Activated T-cell treated with anti-CD3 and anti-CD28 coated beads, Interleukin-2, amount 50 U/mL, for 72 hours (primary cell): ENCODE results near the gene TDO2. TPM values are rescaled to one million over a fixed set of nuclear protein-coding genes. Genes with fewer than 3 reads are reported as not detected.

Experiments
- ATAC-seq, 2 donors: fragments of 150-1000 bp; cut with Tn5 transposase; replicated peaks in 1 of 2; 2 replicates each; pipeline ENCODE4 v1.10.0; 2021; ENCODE audit warnings: moderate library complexity in 2 of 2, mild to moderate bottlenecking in 1 of 2
- DNase-seq, 2 donors: peaks; one replicate each; pipeline ENCODE4 v3.0.0; 2021 to 2022; ENCODE audit warnings: mixed read lengths in 1 of 2
- H3K27ac Mint-ChIP-seq: one replicate; pipeline ENCODE4 v1.8.0; 2022; ENCODE audit warnings: mild to moderate bottlenecking, moderate library complexity, mixed read lengths
- H3K27me3 Mint-ChIP-seq: one replicate; pipeline ENCODE4 v1.8.0; 2022; ENCODE audit warnings: low read depth, mixed read lengths
- H3K36me3 Mint-ChIP-seq, 2 donors: one replicate each; pipeline ENCODE4 v1.8.0; 2022; ENCODE audit warnings: mixed read lengths in 2 of 2, mild to moderate bottlenecking in 1 of 2; ENCODE audit not compliant: insufficient read depth in 2 of 2
- H3K4me1 Mint-ChIP-seq: one replicate; pipeline ENCODE4 v1.8.0; 2022; ENCODE audit warnings: low read depth, mixed read lengths
- H3K4me3 Mint-ChIP-seq, 2 donors: one replicate each; pipeline ENCODE4 v1.8.0; 2022; ENCODE audit warnings: mild to moderate bottlenecking in 2 of 2, mixed read lengths in 2 of 2, moderate library complexity in 2 of 2
- H3K9me3 Mint-ChIP-seq, 2 donors: one replicate each; pipeline ENCODE4 v1.8.0; 2022; ENCODE audit warnings: mixed read lengths in 2 of 2
- total RNA-seq, 2 donors: library from RNA; stranded (reverse); gene quantifications; one replicate each; pipeline ENCODE4 v1.2.3, GENCODE V29; 2022

TDO2 gene
- total RNA-seq, 2 donors from 2014 or later, result 0.21 TPM; not detected in 1

DNA sequence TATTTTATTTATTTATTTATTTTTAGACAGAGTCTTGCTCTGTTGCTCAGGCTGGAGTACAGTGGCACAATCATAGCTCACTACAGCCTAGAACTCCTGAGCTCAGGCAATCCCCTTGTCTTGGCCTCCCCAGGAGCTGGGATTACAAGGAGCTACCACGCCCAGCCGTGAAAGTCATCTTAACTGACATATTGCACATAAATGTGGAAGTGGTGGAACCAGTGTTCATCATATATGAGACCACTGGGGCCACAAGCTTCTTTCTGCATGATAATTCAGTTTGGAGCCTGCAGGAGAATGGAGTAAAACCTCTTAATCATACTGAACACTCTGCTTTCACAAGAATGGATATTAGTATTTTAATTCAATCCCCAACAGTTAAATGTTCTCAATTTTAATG is 62.7 kb downstream of the TDO2 start:
- no peaks in the 10 kb centered on the region for H3K36me3 Mint-ChIP-seq
- peaks cover 9% of the 10 kb centered on the region for H3K4me1 Mint-ChIP-seq
- no peak overlapping the region for H3K27ac Mint-ChIP-seq
- peaks cover 6% of the 10 kb centered on the region for H3K27me3 Mint-ChIP-seq
- no peak overlapping the region for H3K4me3 Mint-ChIP-seq
- H3K9me3 Mint-ChIP-seq, result peaks cover 0 to 1% of the 10 kb centered on the region in 2 donors
- DNase-seq (no peak), ATAC-seq (no peak)

DNA sequence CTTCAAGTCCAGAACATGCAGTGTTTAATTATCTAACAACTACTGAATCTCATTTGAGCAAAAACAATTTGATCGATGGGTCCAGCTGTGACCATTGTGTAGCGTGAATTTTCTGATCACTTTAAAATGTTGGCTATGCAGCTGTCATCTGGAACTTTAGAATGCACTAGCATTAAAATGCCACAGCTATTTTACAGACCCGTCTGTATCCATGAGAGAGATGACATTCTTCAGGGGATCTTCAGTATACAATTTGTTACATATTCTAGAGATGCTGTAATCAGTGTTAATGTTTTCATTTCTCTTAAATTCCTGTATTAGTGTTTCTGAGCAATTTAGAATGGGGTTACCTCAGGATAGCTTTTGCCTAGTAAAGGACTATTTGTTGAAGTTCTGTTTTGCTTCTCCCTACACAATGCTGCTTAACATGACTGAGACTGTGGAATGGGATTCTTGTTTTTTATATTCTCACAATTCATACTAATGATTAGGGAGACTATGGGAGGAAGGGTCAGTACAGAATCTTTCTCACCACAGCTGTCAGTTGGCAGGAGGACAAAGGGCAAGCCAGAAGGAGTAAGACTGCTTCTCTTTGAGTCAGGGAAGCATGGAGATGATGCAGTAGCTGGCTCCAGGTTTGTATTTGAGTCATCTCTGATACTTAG is 63.4 kb downstream of the TDO2 start:
- Mint-ChIP-seq H3K27me3 (peaks cover 6% of the 10 kb centered on the region), H3K4me3 (no peak overlapping the region)

More for the DNA sequence above, 63.4 kb downstream of the TDO2 start:
- DNase-seq (no peak), ATAC-seq (no peak)
- H3K4me1 Mint-ChIP-seq, result peaks cover 9% of the 10 kb centered on the region
- H3K9me3 Mint-ChIP-seq, result peaks cover 0 to 1% of the 10 kb centered on the region in 2 donors
- H3K36me3 Mint-ChIP-seq, result no peaks in the 10 kb centered on the region
- no peak overlapping the region for H3K27ac Mint-ChIP-seq

Other genes starting within 250 kb of the TDO2 start
- under 1 TPM; 0.28 to 0.29 TPM for gene GUCY1A1, start 236.8 kb upstream of the TDO2 start, total RNA-seq
- 1 to 10 TPM in 1 of 2 donors, under 1 TPM in 1; 0.60 to 1.9 TPM for gene GUCY1B1, start 144.7 kb upstream of the TDO2 start, total RNA-seq
- gene ASIC5, start 37.4 kb upstream of the TDO2 start, total RNA-seq, result not detected
- 1 to 10 TPM; 3.6 to 5.1 TPM for gene CTSO, start 50.2 kb downstream of the TDO2 start, total RNA-seq